H9 (cell line): Measurements from ENCODE around the gene ZNF521. TPM values are rescaled to one million over a fixed set of nuclear protein-coding genes. Genes with fewer than 3 reads are reported as not detected.

Experiments
- DNase-seq: peaks from one replicate; pipeline ENCODE4 v3.0.0-alpha.2; 2017
- H2AFZ ChIP-seq: one replicate; pipeline ENCODE4 v1.6.1; 2013; ENCODE audit warnings: mild to moderate bottlenecking, low read length, control low read depth, moderate library complexity
- H2AK5ac ChIP-seq: 2 replicates; pipeline ENCODE4 v1.6.1; 2013; ENCODE audit warnings: low read length, control low read depth, mixed read lengths; ENCODE audit not compliant: insufficient read length
- H2BK120ac ChIP-seq: one replicate; pipeline ENCODE4 v1.6.1; 2013; ENCODE audit warnings: low read depth, mild to moderate bottlenecking, low read length, control low read depth, inconsistent platforms; ENCODE audit not compliant: poor library complexity, severe bottlenecking
- H2BK12ac ChIP-seq: 2 replicates; pipeline ENCODE4 v1.6.1; 2013; ENCODE audit warnings: low read length, control low read depth, mixed read lengths, low read depth; ENCODE audit not compliant: insufficient read length
- H2BK15ac ChIP-seq: 2 replicates; pipeline ENCODE4 v1.6.1; 2013; ENCODE audit warnings: low read depth, low read length, control low read depth
- H2BK20ac ChIP-seq: one replicate; pipeline ENCODE4 v1.6.1; 2013; ENCODE audit warnings: low read depth, mild to moderate bottlenecking, low read length, control low read depth, inconsistent platforms; ENCODE audit not compliant: poor library complexity, severe bottlenecking
- H2BK5ac ChIP-seq: 2 replicates; pipeline ENCODE4 v1.6.1; 2013; ENCODE audit warnings: low read length, control low read depth, mixed read lengths; ENCODE audit not compliant: insufficient read length
- H3K14ac ChIP-seq: 2 replicates; pipeline ENCODE4 v1.6.1; 2013; ENCODE audit warnings: low read length, control low read depth; ENCODE audit not compliant: insufficient read depth
- H3K18ac ChIP-seq: 2 replicates; pipeline ENCODE4 v1.6.1; 2013; ENCODE audit warnings: low read depth, mild to moderate bottlenecking, mixed read lengths, low read length, control low read depth; ENCODE audit not compliant: insufficient read length
- H3K23ac ChIP-seq: 2 replicates; pipeline ENCODE4 v1.6.1; 2013; ENCODE audit warnings: low read length, control low read depth, mixed read lengths, low read depth; ENCODE audit not compliant: insufficient read length
- H3K23me2 ChIP-seq: 2 replicates; pipeline ENCODE4 v1.6.1; 2013; ENCODE audit warnings: low read depth, mild to moderate bottlenecking, mixed read lengths, low read length, control low read depth; ENCODE audit not compliant: insufficient read length, poor library complexity, severe bottlenecking
- H3K27ac ChIP-seq: 2 replicates; pipeline ENCODE4 v1.5.1; 2013; ENCODE audit warnings: low read length, control low read depth, mixed read lengths, low read depth; ENCODE audit not compliant: insufficient read length
- H3K27me3 ChIP-seq: 2 replicates; pipeline ENCODE4 v1.6.1; 2013; ENCODE audit warnings: low read length, control low read depth, inconsistent platforms; ENCODE audit not compliant: insufficient read depth
- H3K4ac ChIP-seq: 2 replicates; pipeline ENCODE4 v1.6.1; 2013; ENCODE audit warnings: low read depth, mild to moderate bottlenecking, control low read depth, inconsistent platforms, low read length, moderate library complexity
- H3K4me1 ChIP-seq: 2 replicates; pipeline ENCODE4 v1.6.1; 2013; ENCODE audit warnings: low read length, control low read depth, inconsistent platforms; ENCODE audit not compliant: insufficient read depth
- H3K4me2 ChIP-seq: 2 replicates; pipeline ENCODE4 v1.6.1; 2013; ENCODE audit warnings: low read length, control low read depth, mixed read lengths; ENCODE audit not compliant: insufficient read length, insufficient read depth
- H3K56ac ChIP-seq: 2 replicates; pipeline ENCODE4 v1.6.1; 2013; ENCODE audit warnings: low read depth, mild to moderate bottlenecking, mixed read lengths, low read length, control low read depth; ENCODE audit not compliant: insufficient read length
- H3K79me1 ChIP-seq: 2 replicates; pipeline ENCODE4 v1.6.1; 2013; ENCODE audit warnings: low read depth, mild to moderate bottlenecking, moderate library complexity, low read length, control low read depth, inconsistent platforms; ENCODE audit not compliant: insufficient read depth, poor library complexity, severe bottlenecking
- H3K79me2 ChIP-seq: 2 replicates; pipeline ENCODE4 v1.6.1; 2013; ENCODE audit warnings: low read length, control low read depth, inconsistent platforms; ENCODE audit not compliant: insufficient read depth
- H3K9ac ChIP-seq: 2 replicates; pipeline ENCODE4 v1.6.1; 2013; ENCODE audit warnings: low read length, control low read depth, mixed read lengths; ENCODE audit not compliant: insufficient read length; ENCODE audit errors: extremely low read depth
- H3K9me3 ChIP-seq: one replicate; pipeline ENCODE4 v1.6.1; 2013; ENCODE audit warnings: low read depth, low read length, inconsistent platforms; ENCODE audit not compliant: control insufficient read depth
- H3T11ph ChIP-seq: one replicate; pipeline ENCODE4 v1.6.1; 2013; ENCODE audit warnings: mild to moderate bottlenecking, low read length, control low read depth, inconsistent platforms
- H4K20me1 ChIP-seq: one replicate; pipeline ENCODE4 v1.6.1; 2013; ENCODE audit not compliant: control insufficient read depth, insufficient read length, insufficient read depth
- H4K5ac ChIP-seq: 2 replicates; pipeline ENCODE4 v1.6.1; 2013; ENCODE audit warnings: low read depth, mild to moderate bottlenecking, mixed read lengths, low read length, control low read depth; ENCODE audit not compliant: insufficient read length
- H4K8ac ChIP-seq: replicated peaks from 2 replicates; pipeline ENCODE4 v1.6.1; 2013; ENCODE audit warnings: low read length, control low read depth, mixed read lengths, low read depth; ENCODE audit not compliant: insufficient read length
- H4K91ac ChIP-seq: 2 replicates; pipeline ENCODE4 v1.6.1; 2013; ENCODE audit warnings: low read depth, mild to moderate bottlenecking, moderate library complexity, mixed read lengths, low read length, control low read depth; ENCODE audit not compliant: insufficient read length
- H3K27ac Mint-ChIP-seq, 3 experiments: 2 replicates in 2 of 3; 3 replicates in 1 of 3; pipeline ENCODE4 v1.8.0; 2020 to 2021; ENCODE audit warnings: mixed read lengths in 3 of 3, mild to moderate bottlenecking in 1 of 3, moderate library complexity in 1 of 3
- H3K27me3 Mint-ChIP-seq: 2 replicates; pipeline ENCODE4 v1.8.0; 2021; ENCODE audit warnings: low read depth, mild to moderate bottlenecking, moderate library complexity, mixed read lengths
- H3K36me3 Mint-ChIP-seq, 3 experiments: 2 replicates in 2 of 3; 3 replicates in 1 of 3; pipeline ENCODE4 v1.8.0; 2020 to 2021; ENCODE audit warnings: low read depth in 3 of 3, mixed read lengths in 3 of 3; ENCODE audit not compliant: insufficient read depth in 1 of 3
- H3K4me1 Mint-ChIP-seq, 2 experiments: 2 replicates each; pipeline ENCODE4 v1.8.0; 2020; ENCODE audit warnings: mixed read lengths in 2 of 2
- H3K4me3 Mint-ChIP-seq, 2 experiments: 2 replicates in 1 of 2; 3 replicates in 1 of 2; pipeline ENCODE4 v1.8.0; 2020 to 2021; ENCODE audit warnings: mild to moderate bottlenecking in 2 of 2, mixed read lengths in 2 of 2, moderate library complexity in 1 of 2
- H3K9me3 Mint-ChIP-seq, 2 experiments: 2 replicates in 1 of 2; 3 replicates in 1 of 2; pipeline ENCODE4 v1.8.0; 2020; ENCODE audit warnings: mild to moderate bottlenecking in 2 of 2, mixed read lengths in 2 of 2, moderate library complexity in 1 of 2
- WGBS: extraction: QIAGEN DNeasy Blood & Tissue Kit; methylation state at CpG from one replicate; pipeline ENCODE4 v1.1.7; 2013; ENCODE audit warnings: missing lambda C conversion rate, low lambda C conversion rate, mixed read lengths; ENCODE audit not compliant: insufficient read length; ENCODE audit errors: extremely low coverage; 5-methylcytosine and 5-hydroxymethylcytosine counted together
- total RNA-seq: library from RNA; stranded (reverse); gene quantifications from 2 replicates; pipeline ENCODE4 v1.2.1, GENCODE V29; 2021
- TF ChIP-seq, protein P1 (sequence below): fragments of 200-600 bp; sonication (generic); conservative IDR thresholded peaks from 3 replicates; pipeline ENCODE4 v1.8.0; 2021; ENCODE audit warnings: antibody characterized with exemption, mild to moderate bottlenecking

ZNF521 gene
- total RNA-seq, 1 experiment from 2014 or later, result 3.3 TPM

DNA sequence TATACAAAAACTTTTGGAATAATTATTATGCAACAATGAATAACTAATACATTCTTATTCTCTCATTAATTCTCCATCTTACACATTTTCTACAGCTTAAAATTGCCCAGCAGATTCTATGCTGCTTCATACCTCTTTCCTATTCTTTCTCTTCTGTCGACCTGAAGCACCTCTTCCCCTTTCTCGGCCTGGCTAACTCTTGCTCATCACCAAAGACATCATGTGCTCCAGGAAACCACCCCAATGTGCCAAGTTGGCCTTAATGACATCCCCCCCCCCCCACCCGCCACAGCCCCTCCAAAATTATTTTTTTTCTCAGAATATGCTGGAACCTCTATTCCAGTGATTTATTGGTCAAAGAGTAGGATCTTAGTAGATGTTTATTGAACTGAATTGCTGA lies 43.6 kb downstream of the ZNF521 start:
- no peaks in the 10 kb centered on the region for H3K79me2 ChIP-seq
- WGBS, result no CpG with 5 or more reads among the region's 3 CpGs
- no peak overlapping the region for H3K18ac ChIP-seq

More for the DNA sequence above, 43.6 kb downstream of the ZNF521 start:
- Histone ChIP-seq H2AFZ (no peak overlapping the region), H2BK20ac (no peak overlapping the region), H3K4ac (no peak overlapping the region), H2BK12ac (no peak overlapping the region), H3K27me3 (no peaks in the 10 kb centered on the region), H3K14ac (no peak overlapping the region), H4K8ac (no peak overlapping the region), H3K56ac (no peak overlapping the region), H4K5ac (no peak overlapping the region), H3K9ac (no peak overlapping the region), H3K27ac (no peak overlapping the region), H2BK120ac (no peak overlapping the region), H3K23me2 (no peaks in the 10 kb centered on the region), H3K4me2 (no peak overlapping the region), H3T11ph (no peak overlapping the region), H3K23ac (no peak overlapping the region), H3K9me3 (no peaks in the 10 kb centered on the region), H2BK5ac (no peak overlapping the region), H2AK5ac (no peak overlapping the region), H2BK15ac (no peak overlapping the region), H4K91ac (no peak overlapping the region), H3K4me1 (no peaks in the 10 kb centered on the region), H4K20me1 (no peaks in the 10 kb centered on the region), H3K79me1 (no peaks in the 10 kb centered on the region)
- Mint-ChIP-seq H3K27me3 (no peaks in the 10 kb centered on the region), H3K36me3 (no peaks in the 10 kb centered on the region), H3K9me3 (no peaks in the 10 kb centered on the region), H3K27ac (no peak overlapping the region), H3K4me3 (no peak overlapping the region), H3K4me1 (peaks cover 0 to 18% of the 10 kb centered on the region in 2 experiments; a peak in 2 of 4 replicates)
- DNase-seq, result no peak
- TF ChIP-seq, protein P1, sequence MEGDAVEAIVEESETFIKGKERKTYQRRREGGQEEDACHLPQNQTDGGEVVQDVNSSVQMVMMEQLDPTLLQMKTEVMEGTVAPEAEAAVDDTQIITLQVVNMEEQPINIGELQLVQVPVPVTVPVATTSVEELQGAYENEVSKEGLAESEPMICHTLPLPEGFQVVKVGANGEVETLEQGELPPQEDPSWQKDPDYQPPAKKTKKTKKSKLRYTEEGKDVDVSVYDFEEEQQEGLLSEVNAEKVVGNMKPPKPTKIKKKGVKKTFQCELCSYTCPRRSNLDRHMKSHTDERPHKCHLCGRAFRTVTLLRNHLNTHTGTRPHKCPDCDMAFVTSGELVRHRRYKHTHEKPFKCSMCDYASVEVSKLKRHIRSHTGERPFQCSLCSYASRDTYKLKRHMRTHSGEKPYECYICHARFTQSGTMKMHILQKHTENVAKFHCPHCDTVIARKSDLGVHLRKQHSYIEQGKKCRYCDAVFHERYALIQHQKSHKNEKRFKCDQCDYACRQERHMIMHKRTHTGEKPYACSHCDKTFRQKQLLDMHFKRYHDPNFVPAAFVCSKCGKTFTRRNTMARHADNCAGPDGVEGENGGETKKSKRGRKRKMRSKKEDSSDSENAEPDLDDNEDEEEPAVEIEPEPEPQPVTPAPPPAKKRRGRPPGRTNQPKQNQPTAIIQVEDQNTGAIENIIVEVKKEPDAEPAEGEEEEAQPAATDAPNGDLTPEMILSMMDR, result no peak
